H9 (cell line): ENCODE results near the gene SCUBE2. TPM values are rescaled to one million over a fixed set of nuclear protein-coding genes. Genes with fewer than 3 reads are reported as not detected.

Experiments used
- DNase-seq: peaks from one replicate; pipeline ENCODE4 v3.0.0-alpha.2; 2017
- H2AFZ ChIP-seq: one replicate; pipeline ENCODE4 v1.6.1; 2013; ENCODE audit warnings: mild to moderate bottlenecking, low read length, control low read depth, moderate library complexity
- H2AK5ac ChIP-seq: 2 replicates; pipeline ENCODE4 v1.6.1; 2013; ENCODE audit warnings: low read length, control low read depth, mixed read lengths; ENCODE audit not compliant: insufficient read length
- H2BK120ac ChIP-seq: one replicate; pipeline ENCODE4 v1.6.1; 2013; ENCODE audit warnings: low read depth, mild to moderate bottlenecking, low read length, control low read depth, inconsistent platforms; ENCODE audit not compliant: poor library complexity, severe bottlenecking
- H2BK12ac ChIP-seq: 2 replicates; pipeline ENCODE4 v1.6.1; 2013; ENCODE audit warnings: low read length, control low read depth, mixed read lengths, low read depth; ENCODE audit not compliant: insufficient read length
- H2BK15ac ChIP-seq: 2 replicates; pipeline ENCODE4 v1.6.1; 2013; ENCODE audit warnings: low read depth, low read length, control low read depth
- H2BK20ac ChIP-seq: one replicate; pipeline ENCODE4 v1.6.1; 2013; ENCODE audit warnings: low read depth, mild to moderate bottlenecking, low read length, control low read depth, inconsistent platforms; ENCODE audit not compliant: poor library complexity, severe bottlenecking
- H2BK5ac ChIP-seq: 2 replicates; pipeline ENCODE4 v1.6.1; 2013; ENCODE audit warnings: low read length, control low read depth, mixed read lengths; ENCODE audit not compliant: insufficient read length
- H3K14ac ChIP-seq: 2 replicates; pipeline ENCODE4 v1.6.1; 2013; ENCODE audit warnings: low read length, control low read depth; ENCODE audit not compliant: insufficient read depth
- H3K18ac ChIP-seq: 2 replicates; pipeline ENCODE4 v1.6.1; 2013; ENCODE audit warnings: low read depth, mild to moderate bottlenecking, mixed read lengths, low read length, control low read depth; ENCODE audit not compliant: insufficient read length
- H3K23ac ChIP-seq: 2 replicates; pipeline ENCODE4 v1.6.1; 2013; ENCODE audit warnings: low read length, control low read depth, mixed read lengths, low read depth; ENCODE audit not compliant: insufficient read length
- H3K23me2 ChIP-seq: 2 replicates; pipeline ENCODE4 v1.6.1; 2013; ENCODE audit warnings: low read depth, mild to moderate bottlenecking, mixed read lengths, low read length, control low read depth; ENCODE audit not compliant: insufficient read length, poor library complexity, severe bottlenecking
- H3K27ac ChIP-seq: 2 replicates; pipeline ENCODE4 v1.5.1; 2013; ENCODE audit warnings: low read length, control low read depth, mixed read lengths, low read depth; ENCODE audit not compliant: insufficient read length
- H3K27me3 ChIP-seq: 2 replicates; pipeline ENCODE4 v1.6.1; 2013; ENCODE audit warnings: low read length, control low read depth, inconsistent platforms; ENCODE audit not compliant: insufficient read depth
- H3K4ac ChIP-seq: 2 replicates; pipeline ENCODE4 v1.6.1; 2013; ENCODE audit warnings: low read depth, mild to moderate bottlenecking, control low read depth, inconsistent platforms, low read length, moderate library complexity
- H3K4me1 ChIP-seq: 2 replicates; pipeline ENCODE4 v1.6.1; 2013; ENCODE audit warnings: low read length, control low read depth, inconsistent platforms; ENCODE audit not compliant: insufficient read depth
- H3K4me2 ChIP-seq: 2 replicates; pipeline ENCODE4 v1.6.1; 2013; ENCODE audit warnings: low read length, control low read depth, mixed read lengths; ENCODE audit not compliant: insufficient read length, insufficient read depth
- H3K56ac ChIP-seq: 2 replicates; pipeline ENCODE4 v1.6.1; 2013; ENCODE audit warnings: low read depth, mild to moderate bottlenecking, mixed read lengths, low read length, control low read depth; ENCODE audit not compliant: insufficient read length
- H3K79me1 ChIP-seq: 2 replicates; pipeline ENCODE4 v1.6.1; 2013; ENCODE audit warnings: low read depth, mild to moderate bottlenecking, moderate library complexity, low read length, control low read depth, inconsistent platforms; ENCODE audit not compliant: insufficient read depth, poor library complexity, severe bottlenecking
- H3K79me2 ChIP-seq: 2 replicates; pipeline ENCODE4 v1.6.1; 2013; ENCODE audit warnings: low read length, control low read depth, inconsistent platforms; ENCODE audit not compliant: insufficient read depth
- H3K9ac ChIP-seq: 2 replicates; pipeline ENCODE4 v1.6.1; 2013; ENCODE audit warnings: low read length, control low read depth, mixed read lengths; ENCODE audit not compliant: insufficient read length; ENCODE audit errors: extremely low read depth
- H3K9me3 ChIP-seq: one replicate; pipeline ENCODE4 v1.6.1; 2013; ENCODE audit warnings: low read depth, low read length, inconsistent platforms; ENCODE audit not compliant: control insufficient read depth
- H3T11ph ChIP-seq: one replicate; pipeline ENCODE4 v1.6.1; 2013; ENCODE audit warnings: mild to moderate bottlenecking, low read length, control low read depth, inconsistent platforms
- H4K20me1 ChIP-seq: one replicate; pipeline ENCODE4 v1.6.1; 2013; ENCODE audit not compliant: control insufficient read depth, insufficient read length, insufficient read depth
- H4K5ac ChIP-seq: 2 replicates; pipeline ENCODE4 v1.6.1; 2013; ENCODE audit warnings: low read depth, mild to moderate bottlenecking, mixed read lengths, low read length, control low read depth; ENCODE audit not compliant: insufficient read length
- H4K8ac ChIP-seq: replicated peaks from 2 replicates; pipeline ENCODE4 v1.6.1; 2013; ENCODE audit warnings: low read length, control low read depth, mixed read lengths, low read depth; ENCODE audit not compliant: insufficient read length
- H4K91ac ChIP-seq: 2 replicates; pipeline ENCODE4 v1.6.1; 2013; ENCODE audit warnings: low read depth, mild to moderate bottlenecking, moderate library complexity, mixed read lengths, low read length, control low read depth; ENCODE audit not compliant: insufficient read length
- H3K27ac Mint-ChIP-seq, 3 experiments: 2 replicates in 2 of 3; 3 replicates in 1 of 3; pipeline ENCODE4 v1.8.0; 2020 to 2021; ENCODE audit warnings: mixed read lengths in 3 of 3, mild to moderate bottlenecking in 1 of 3, moderate library complexity in 1 of 3
- H3K27me3 Mint-ChIP-seq: 2 replicates; pipeline ENCODE4 v1.8.0; 2021; ENCODE audit warnings: low read depth, mild to moderate bottlenecking, moderate library complexity, mixed read lengths
- H3K36me3 Mint-ChIP-seq, 3 experiments: 2 replicates in 2 of 3; 3 replicates in 1 of 3; pipeline ENCODE4 v1.8.0; 2020 to 2021; ENCODE audit warnings: low read depth in 3 of 3, mixed read lengths in 3 of 3; ENCODE audit not compliant: insufficient read depth in 1 of 3
- H3K4me1 Mint-ChIP-seq, 2 experiments: 2 replicates each; pipeline ENCODE4 v1.8.0; 2020; ENCODE audit warnings: mixed read lengths in 2 of 2
- H3K4me3 Mint-ChIP-seq, 2 experiments: 2 replicates in 1 of 2; 3 replicates in 1 of 2; pipeline ENCODE4 v1.8.0; 2020 to 2021; ENCODE audit warnings: mild to moderate bottlenecking in 2 of 2, mixed read lengths in 2 of 2, moderate library complexity in 1 of 2
- H3K9me3 Mint-ChIP-seq, 2 experiments: 2 replicates in 1 of 2; 3 replicates in 1 of 2; pipeline ENCODE4 v1.8.0; 2020; ENCODE audit warnings: mild to moderate bottlenecking in 2 of 2, mixed read lengths in 2 of 2, moderate library complexity in 1 of 2
- WGBS: extraction: QIAGEN DNeasy Blood & Tissue Kit; methylation state at CpG from one replicate; pipeline ENCODE4 v1.1.7; 2013; ENCODE audit warnings: missing lambda C conversion rate, low lambda C conversion rate, mixed read lengths; ENCODE audit not compliant: insufficient read length; ENCODE audit errors: extremely low coverage; 5-methylcytosine and 5-hydroxymethylcytosine counted together
- total RNA-seq: library from RNA; stranded (reverse); gene quantifications from 2 replicates; pipeline ENCODE4 v1.2.1, GENCODE V29; 2021
- TF ChIP-seq, protein P1 (sequence below): fragments of 200-600 bp; sonication (generic); conservative IDR thresholded peaks from 3 replicates; pipeline ENCODE4 v1.8.0; 2021; ENCODE audit warnings: antibody characterized with exemption, mild to moderate bottlenecking

SCUBE2 gene
- total RNA-seq, 1 experiment from 2014 or later, result 1.6 TPM

DNA sequence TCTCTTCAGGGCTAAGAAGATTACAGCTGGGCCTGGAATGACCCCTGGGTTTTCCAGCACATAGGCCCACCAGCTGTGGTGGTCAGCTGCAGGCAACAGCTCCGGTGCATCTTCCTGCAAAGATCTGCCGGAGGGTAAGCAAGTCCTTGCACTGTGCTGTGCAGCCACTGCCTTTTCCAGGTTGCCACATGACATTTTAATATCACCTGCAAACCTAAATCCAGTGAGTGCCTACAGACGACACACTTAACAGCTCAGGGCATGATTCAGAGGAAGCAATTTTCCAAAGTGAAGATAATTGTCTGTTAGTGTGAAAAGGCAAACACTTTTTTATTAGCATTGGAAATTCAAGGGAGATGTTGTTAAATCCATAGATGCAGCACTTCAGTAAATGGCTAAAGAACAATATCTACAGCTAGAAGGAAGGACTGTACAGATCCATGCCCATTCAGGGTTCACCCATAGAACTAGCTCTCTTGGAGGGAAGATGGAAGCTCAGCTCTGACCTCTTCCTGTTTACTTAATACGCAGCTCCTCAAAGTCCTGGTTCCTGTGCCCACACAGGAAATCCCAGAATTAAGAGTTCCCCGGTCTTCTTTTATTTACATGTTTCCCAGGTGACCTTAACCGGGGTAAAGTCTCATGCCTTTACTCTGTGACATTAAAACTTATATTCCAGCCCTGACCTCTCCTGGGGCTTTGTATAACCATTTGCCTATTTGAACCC, 74.3 kb downstream of the SCUBE2 start:
- Histone ChIP-seq H2BK20ac (no peak overlapping the region), H2BK5ac (no peak overlapping the region), H3K18ac (no peak overlapping the region), H3T11ph (no peak overlapping the region), H4K8ac (no peak overlapping the region), H3K79me2 (no peaks in the 10 kb centered on the region), H3K27me3 (no peaks in the 10 kb centered on the region), H3K23me2 (no peaks in the 10 kb centered on the region), H2BK12ac (no peak overlapping the region), H2BK120ac (no peak overlapping the region), H3K79me1 (no peaks in the 10 kb centered on the region), H3K27ac (no peak overlapping the region), H3K4me1 (no peaks in the 10 kb centered on the region), H4K20me1 (no peaks in the 10 kb centered on the region), H3K4ac (no peak overlapping the region), H3K9ac (no peak overlapping the region), H3K56ac (no peak overlapping the region), H3K14ac (no peak overlapping the region), H3K4me2 (no peak overlapping the region), H4K91ac (no peak overlapping the region), H2BK15ac (no peak overlapping the region), H3K9me3 (no peaks in the 10 kb centered on the region), H3K23ac (no peak overlapping the region), H2AFZ (no peak overlapping the region), H4K5ac (no peak overlapping the region), H2AK5ac (no peak overlapping the region)
- H3K4me1 Mint-ChIP-seq, result peaks cover 3 to 4% of the 10 kb centered on the region in 2 experiments; a peak in 3 of 4 replicates
- H3K9me3 Mint-ChIP-seq, result peaks cover 0 to 2% of the 10 kb centered on the region in 2 experiments; a peak in 1 of 5 replicates
- H3K27me3 Mint-ChIP-seq, result no peaks in the 10 kb centered on the region
- WGBS, result no CpG with 5 or more reads among the region's 6 CpGs
- no peak overlapping the region for H3K27ac Mint-ChIP-seq
- no peaks in the 10 kb centered on the region for H3K36me3 Mint-ChIP-seq
- TF ChIP-seq, protein P1, sequence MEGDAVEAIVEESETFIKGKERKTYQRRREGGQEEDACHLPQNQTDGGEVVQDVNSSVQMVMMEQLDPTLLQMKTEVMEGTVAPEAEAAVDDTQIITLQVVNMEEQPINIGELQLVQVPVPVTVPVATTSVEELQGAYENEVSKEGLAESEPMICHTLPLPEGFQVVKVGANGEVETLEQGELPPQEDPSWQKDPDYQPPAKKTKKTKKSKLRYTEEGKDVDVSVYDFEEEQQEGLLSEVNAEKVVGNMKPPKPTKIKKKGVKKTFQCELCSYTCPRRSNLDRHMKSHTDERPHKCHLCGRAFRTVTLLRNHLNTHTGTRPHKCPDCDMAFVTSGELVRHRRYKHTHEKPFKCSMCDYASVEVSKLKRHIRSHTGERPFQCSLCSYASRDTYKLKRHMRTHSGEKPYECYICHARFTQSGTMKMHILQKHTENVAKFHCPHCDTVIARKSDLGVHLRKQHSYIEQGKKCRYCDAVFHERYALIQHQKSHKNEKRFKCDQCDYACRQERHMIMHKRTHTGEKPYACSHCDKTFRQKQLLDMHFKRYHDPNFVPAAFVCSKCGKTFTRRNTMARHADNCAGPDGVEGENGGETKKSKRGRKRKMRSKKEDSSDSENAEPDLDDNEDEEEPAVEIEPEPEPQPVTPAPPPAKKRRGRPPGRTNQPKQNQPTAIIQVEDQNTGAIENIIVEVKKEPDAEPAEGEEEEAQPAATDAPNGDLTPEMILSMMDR, result no peak
- no peak overlapping the region for H3K4me3 Mint-ChIP-seq
- no peak for DNase-seq
